PC-9 (cell line): ENCODE data around the gene DACH1. TPM values are rescaled to one million over a fixed set of nuclear protein-coding genes. Genes with fewer than 3 reads are reported as not detected.

ENCODE experiments used
- BruUV-seq: library from RNA; stranded (reverse); fragments of 400-500 nt; replicated peaks from 2 replicates; lab custom pipeline; 2021; lab: Mats Ljungman, UMichigan
- CTCF ChIA-PET: fragments of 300-600 bp; sonication (Branson Sonifier 250); formaldehyde crosslinking; loops from one replicate; lab custom pipeline; 2022; ENCODE audit warnings: antibody characterized with exemption; lab: Charles Lee
- POLR2A ChIA-PET: fragments of 300-600 bp; sonication (Branson Sonifier 250); formaldehyde crosslinking; loops from one replicate; lab custom pipeline; 2022; ENCODE audit warnings: antibody characterized with exemption; ENCODE audit not compliant: unreplicated experiment; lab: Charles Lee
- DNase-seq, 2 experiments: peaks; one replicate each; pipeline versions ENCODE4 v3.0.0 to v3.0.0-alpha.2; 2015 to 2022; ENCODE audit warnings: mixed read lengths in 1 of 2
- H2AFZ ChIP-seq: fragments of 200-600 bp; sonication (generic); 2 replicates; pipeline ENCODE4 v1.8.1; 2017; ENCODE audit warnings: antibody characterized with exemption
- H3F3A ChIP-seq: fragments of 200-600 bp; sonication (generic); 2 replicates; pipeline ENCODE4 v1.8.1; 2017; ENCODE audit warnings: antibody characterized with exemption, mild to moderate bottlenecking, low read depth; ENCODE audit not compliant: insufficient read depth
- H3K27ac ChIP-seq: fragments of 200-600 bp; sonication (generic); 2 replicates; pipeline ENCODE4 v1.6.1; 2016; ENCODE audit warnings: mixed run types
- H3K27me3 ChIP-seq: fragments of 200-600 bp; sonication (generic); 2 replicates; pipeline ENCODE4 v1.6.1; 2016; ENCODE audit warnings: low read depth, mixed run types; ENCODE audit not compliant: insufficient read depth
- H3K36me3 ChIP-seq: fragments of 200-600 bp; sonication (generic); 2 replicates; pipeline ENCODE4 v1.6.1; 2016; ENCODE audit warnings: low read depth, mixed run types
- H3K4me1 ChIP-seq: fragments of 200-600 bp; sonication (generic); replicated peaks from 2 replicates; pipeline ENCODE4 v1.6.1; 2016; ENCODE audit warnings: mixed run types; ENCODE audit not compliant: insufficient read depth
- H3K4me2 ChIP-seq: fragments of 200-600 bp; sonication (generic); 2 replicates; pipeline ENCODE4 v1.6.1; 2017; ENCODE audit warnings: mixed run types
- H3K4me3 ChIP-seq: fragments of 200-600 bp; sonication (generic); 2 replicates; pipeline ENCODE4 v1.6.1; 2016; ENCODE audit warnings: mixed run types
- H3K79me2 ChIP-seq: fragments of 200-600 bp; sonication (generic); 2 replicates; pipeline ENCODE4 v1.6.1; 2017; ENCODE audit warnings: low read depth, mixed run types
- H3K9me2 ChIP-seq: fragments of 200-600 bp; sonication (generic); 2 replicates; pipeline ENCODE4 v1.8.1; 2017; ENCODE audit warnings: mild to moderate bottlenecking; ENCODE audit not compliant: insufficient read depth
- H3K9me3 ChIP-seq: fragments of 200-600 bp; sonication (generic); 2 replicates; pipeline ENCODE4 v1.8.1; 2016; ENCODE audit warnings: low read depth; ENCODE audit not compliant: insufficient read depth
- H4K20me1 ChIP-seq: fragments of 200-600 bp; sonication (generic); 2 replicates; pipeline ENCODE4 v1.8.1; 2017; ENCODE audit not compliant: insufficient read depth
- EZH2 ChIP-seq: fragments of 200-600 bp; sonication (generic); IDR thresholded peaks from 2 replicates; pipeline ENCODE4 v1.8.0; 2017; ENCODE audit warnings: antibody characterized with exemption, low read depth
- intact Hi-C: fragments of 100-400 bp; cut with micrococcal nuclease; formaldehyde crosslinking; loops from one replicate; pipeline ENCODE4 v1.10.0; 2022; ENCODE audit not compliant: unreplicated experiment
- total RNA-seq: library from RNA; stranded (reverse); gene quantifications from 2 replicates; pipeline ENCODE4 v1.2.3, GENCODE V29; 2021
- TF ChIP-seq, protein P1 (sequence below): fragments of 200-600 bp; sonication (generic); conservative IDR thresholded peaks from 2 replicates; pipeline ENCODE4 v1.6.1; 2017; ENCODE audit warnings: mixed run types, antibody characterized with exemption, mild to moderate bottlenecking, moderate library complexity

The DACH1 gene
- total RNA-seq, 1 experiment from 2014 or later = 1.5 TPM

DNA sequence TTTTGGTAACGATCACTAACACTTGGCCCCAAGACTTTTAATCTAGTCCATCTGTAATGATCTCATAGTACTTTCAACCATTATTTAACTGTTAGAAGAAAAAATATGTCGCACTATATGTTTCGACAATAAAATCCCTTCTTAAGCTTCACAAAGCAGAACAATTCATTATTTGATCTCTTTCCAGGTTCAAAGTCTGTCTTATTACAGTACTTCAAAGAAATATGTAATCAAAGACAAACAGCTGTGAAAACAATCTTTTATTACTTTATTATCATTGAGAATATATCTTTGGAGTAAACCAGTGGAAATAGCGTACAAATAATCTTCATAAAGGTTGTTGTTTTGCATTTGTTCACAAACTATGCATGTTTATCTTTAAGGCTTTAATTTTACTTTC is 93.5 kb downstream of the DACH1 start:
- POLR2A ChIA-PET = no interaction called here
- no peak for DNase-seq

DNA sequence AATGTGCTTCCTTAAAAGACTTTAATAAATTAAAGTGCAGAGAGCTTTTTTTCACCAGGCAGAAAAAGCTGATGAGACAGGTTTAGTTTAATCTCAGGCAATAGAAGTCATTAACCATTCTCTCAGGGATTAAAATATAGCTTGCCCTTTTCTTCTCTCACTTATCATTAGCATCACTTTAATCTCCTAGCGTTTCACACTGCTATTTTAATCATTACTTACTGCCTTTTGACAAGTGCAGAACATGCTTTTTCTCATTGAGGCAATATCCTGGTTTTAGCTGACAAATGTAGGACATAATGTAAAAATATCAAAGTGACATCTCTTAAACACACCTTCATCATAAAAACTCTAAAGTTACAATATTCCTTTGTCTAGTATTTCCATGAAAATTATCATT is 94.6 kb downstream of the DACH1 start:
- Histone ChIP-seq H3K4me3 (no peak overlapping the region), H3K27ac (no peak overlapping the region), H4K20me1 (no peaks in the 10 kb centered on the region; the same call in 1 of the 2 replicates), H3K4me1 (no peaks in the 10 kb centered on the region), H3K9me3 (no peaks in the 10 kb centered on the region), H3K79me2 (no peaks in the 10 kb centered on the region), H3F3A (no peaks in the 10 kb centered on the region), H3K9me2 (no peaks in the 10 kb centered on the region), H3K4me2 (no peak overlapping the region), H3K27me3 (no peaks in the 10 kb centered on the region), H3K36me3 (no peaks in the 10 kb centered on the region), H2AFZ (no peak overlapping the region)
- no TSS peak for BruUV-seq
- POLR2A ChIA-PET = no interaction called here
- intact Hi-C loops = no loop called here
- TF ChIP-seq, protein P1, sequence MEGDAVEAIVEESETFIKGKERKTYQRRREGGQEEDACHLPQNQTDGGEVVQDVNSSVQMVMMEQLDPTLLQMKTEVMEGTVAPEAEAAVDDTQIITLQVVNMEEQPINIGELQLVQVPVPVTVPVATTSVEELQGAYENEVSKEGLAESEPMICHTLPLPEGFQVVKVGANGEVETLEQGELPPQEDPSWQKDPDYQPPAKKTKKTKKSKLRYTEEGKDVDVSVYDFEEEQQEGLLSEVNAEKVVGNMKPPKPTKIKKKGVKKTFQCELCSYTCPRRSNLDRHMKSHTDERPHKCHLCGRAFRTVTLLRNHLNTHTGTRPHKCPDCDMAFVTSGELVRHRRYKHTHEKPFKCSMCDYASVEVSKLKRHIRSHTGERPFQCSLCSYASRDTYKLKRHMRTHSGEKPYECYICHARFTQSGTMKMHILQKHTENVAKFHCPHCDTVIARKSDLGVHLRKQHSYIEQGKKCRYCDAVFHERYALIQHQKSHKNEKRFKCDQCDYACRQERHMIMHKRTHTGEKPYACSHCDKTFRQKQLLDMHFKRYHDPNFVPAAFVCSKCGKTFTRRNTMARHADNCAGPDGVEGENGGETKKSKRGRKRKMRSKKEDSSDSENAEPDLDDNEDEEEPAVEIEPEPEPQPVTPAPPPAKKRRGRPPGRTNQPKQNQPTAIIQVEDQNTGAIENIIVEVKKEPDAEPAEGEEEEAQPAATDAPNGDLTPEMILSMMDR = no peak
- no peak for TF ChIP-seq EZH2
- CTCF ChIA-PET = no interaction called here
- no peak for DNase-seq

More for the DNA sequence above, 93.5 kb downstream of the DACH1 start:
- no peak overlapping the region for H3K27ac ChIP-seq
- no peak overlapping the region for H3K4me2 ChIP-seq
- no TSS peak for BruUV-seq
- H3K27me3 ChIP-seq = no peaks in the 10 kb centered on the region
- TF ChIP-seq, protein P1 = no peak
- TF ChIP-seq EZH2 = no peak
- no peaks in the 10 kb centered on the region for H3K36me3 ChIP-seq
- CTCF ChIA-PET = no interaction called here
- no peaks in the 10 kb centered on the region for H3K4me1 ChIP-seq
- no peaks in the 10 kb centered on the region for H3K9me3 ChIP-seq
- no peaks in the 10 kb centered on the region for H3K9me2 ChIP-seq
- no peaks in the 10 kb centered on the region for H3K79me2 ChIP-seq
- no peaks in the 10 kb centered on the region for H3F3A ChIP-seq
- intact Hi-C loops = no loop called here
- H3K4me3 ChIP-seq = no peak overlapping the region
- H2AFZ ChIP-seq = no peak overlapping the region
- no peaks in the 10 kb centered on the region; the same call in 1 of the 2 replicates for H4K20me1 ChIP-seq

DNA sequence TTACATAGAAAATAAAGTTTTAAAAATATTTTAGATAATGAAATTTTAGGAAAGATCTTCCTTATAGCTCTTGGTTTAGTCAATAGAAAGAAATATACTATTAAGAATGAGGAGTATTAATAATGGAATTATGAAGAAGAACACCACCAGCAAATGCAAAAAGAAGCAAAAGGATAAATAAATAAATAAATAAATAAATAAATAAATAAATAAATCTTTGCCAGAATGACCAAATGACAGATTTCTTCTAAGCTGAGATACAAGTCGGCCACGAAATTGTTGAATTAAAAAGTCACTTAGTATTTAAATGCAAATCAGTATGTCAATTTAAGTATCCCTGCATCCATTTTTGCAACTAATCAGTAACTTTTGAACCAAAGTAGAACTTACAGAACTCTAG is 95.9 kb downstream of the DACH1 start:
- Histone ChIP-seq H3K9me3 (no peaks in the 10 kb centered on the region), H2AFZ (no peak overlapping the region), H3K4me3 (no peak overlapping the region), H3K27ac (no peak overlapping the region), H3F3A (no peaks in the 10 kb centered on the region), H3K4me2 (no peak overlapping the region), H3K4me1 (no peaks in the 10 kb centered on the region), H3K9me2 (no peaks in the 10 kb centered on the region), H4K20me1 (no peaks in the 10 kb centered on the region; the same call in 1 of the 2 replicates), H3K36me3 (no peaks in the 10 kb centered on the region), H3K79me2 (no peaks in the 10 kb centered on the region), H3K27me3 (no peaks in the 10 kb centered on the region)
- intact Hi-C loops = no loop called here
- ChIA-PET CTCF (no interaction called here), POLR2A (no interaction called here)
- no TSS peak for BruUV-seq
- TF ChIP-seq, protein P1 = no peak
- no peak for TF ChIP-seq EZH2
- no peak for DNase-seq
